GM21619 (cell line): ENCODE results near the gene KRTAP5-6.

Experiments used
- ATAC-seq: cut with Tn5 transposase; IDR thresholded peaks from one replicate; pipeline ENCODE4 v1.9.1; 2021; ENCODE audit not compliant: unreplicated experiment

KRTAP5-6 gene

DNA sequence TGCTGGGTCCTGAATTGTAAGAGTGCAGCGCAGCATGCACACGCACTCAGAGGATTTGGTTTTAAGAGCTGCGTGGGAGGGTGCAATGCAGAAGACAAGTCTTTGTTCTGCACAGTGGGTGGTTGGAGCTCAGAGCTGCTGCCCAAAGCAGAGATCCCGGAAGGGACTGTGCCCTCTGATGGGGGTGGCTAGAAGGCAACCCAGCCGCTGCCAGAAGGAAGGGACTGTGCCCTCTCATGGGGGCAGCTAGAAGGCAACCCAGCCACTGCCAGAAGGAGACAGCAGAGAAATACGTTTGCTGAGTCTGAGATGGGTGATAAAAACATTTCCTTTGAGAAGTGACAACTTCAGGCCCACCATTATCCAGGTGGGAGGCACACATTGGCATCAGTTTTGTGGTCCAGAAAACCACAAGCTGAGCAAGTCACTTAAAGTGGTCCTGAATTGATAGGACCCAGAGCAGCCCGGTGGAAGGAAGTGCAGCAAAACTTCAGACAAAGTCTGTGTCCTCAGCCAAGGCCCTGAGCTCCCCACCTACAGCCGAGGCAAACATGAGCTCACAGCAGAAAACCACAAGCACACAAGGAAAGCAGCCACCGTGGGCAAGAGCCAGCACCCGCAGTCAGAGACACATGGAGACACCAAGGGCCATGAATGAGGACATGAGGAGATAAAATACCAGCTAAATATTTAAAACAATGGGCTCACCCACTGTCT is 4.3 kb downstream of the KRTAP5-6 start:
- no peak for ATAC-seq

- ATAC-seq: no peak
These were observed 5.5 kb downstream of the KRTAP5-6 start for GRCh38 chr11:1702506-1702905.

DNA sequence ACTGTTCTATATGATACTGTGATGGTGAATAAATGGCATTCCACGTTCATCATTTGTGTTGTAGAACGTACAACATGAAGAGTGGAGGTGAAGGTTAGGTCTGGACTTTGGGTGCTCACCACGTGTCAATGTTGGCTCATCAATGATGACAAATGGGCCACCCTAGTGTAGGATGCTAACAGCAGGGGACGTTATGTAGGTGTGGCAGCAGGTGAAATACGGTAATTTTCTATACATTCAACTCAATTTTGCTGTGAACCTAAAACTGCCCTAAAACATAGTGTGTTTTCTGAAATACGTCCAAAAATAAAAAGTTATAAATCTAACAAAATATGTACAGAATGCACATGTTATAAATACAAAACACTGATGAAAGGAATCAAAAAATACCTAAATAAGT is 6.2 kb downstream of the KRTAP5-6 start:
- no peak for ATAC-seq

GRCh38 chr11:1705126-1706052 is 8.4 kb downstream of the KRTAP5-6 start:
- ATAC-seq: no peak

- no peak for ATAC-seq
These were observed 9.8 kb downstream of the KRTAP5-6 start for GRCh38 chr11:1706634-1707400.

DNA sequence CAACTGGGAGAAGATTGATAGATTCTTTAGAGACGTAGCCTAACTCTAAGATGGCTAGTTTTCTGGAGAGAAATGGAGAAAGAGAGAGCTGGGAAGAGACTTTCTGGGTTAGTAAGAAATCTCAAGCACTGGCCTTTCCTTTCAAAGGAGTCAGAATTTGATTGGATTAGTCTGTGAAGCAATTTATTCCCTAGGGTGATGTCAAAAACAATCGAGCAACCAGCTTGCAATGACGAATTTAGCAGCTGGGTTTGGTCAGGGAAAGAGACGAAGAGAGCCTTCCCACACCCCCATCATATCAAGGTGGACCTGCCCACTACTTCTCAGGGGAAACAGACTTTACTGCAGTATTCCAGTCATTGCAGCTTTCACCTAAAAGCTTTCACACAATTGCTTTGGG is 10.8 kb downstream of the KRTAP5-6 start:
- no peak for ATAC-seq

DNA sequence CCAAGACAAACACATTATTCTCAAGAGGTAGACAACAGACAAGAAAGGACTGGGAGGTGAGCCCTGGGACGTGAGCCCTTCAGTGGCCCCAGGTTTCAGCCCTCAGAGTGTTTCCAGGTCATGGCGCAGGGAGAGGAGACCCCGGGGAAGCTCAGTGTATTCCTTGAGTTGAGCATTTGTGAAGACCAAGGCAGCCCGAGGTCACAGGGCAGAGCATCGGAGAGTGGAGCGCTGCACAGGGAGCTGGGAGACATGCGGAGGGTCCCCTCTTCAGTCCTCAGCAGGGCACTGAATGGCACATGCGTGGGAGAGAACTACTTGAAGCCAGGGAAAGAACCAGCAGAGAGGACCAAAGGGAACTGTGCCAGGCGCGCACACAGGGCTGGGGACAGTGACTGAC is 11.7 kb downstream of the KRTAP5-6 start:
- ATAC-seq: no peak

- ATAC-seq: no peak
These were observed 18.2 kb downstream of the KRTAP5-6 start for GRCh38 chr11:1714908-1715885.

GRCh38 chr11:1717745-1718144 is 20.8 kb downstream of the KRTAP5-6 start:
- no peak for ATAC-seq

DNA sequence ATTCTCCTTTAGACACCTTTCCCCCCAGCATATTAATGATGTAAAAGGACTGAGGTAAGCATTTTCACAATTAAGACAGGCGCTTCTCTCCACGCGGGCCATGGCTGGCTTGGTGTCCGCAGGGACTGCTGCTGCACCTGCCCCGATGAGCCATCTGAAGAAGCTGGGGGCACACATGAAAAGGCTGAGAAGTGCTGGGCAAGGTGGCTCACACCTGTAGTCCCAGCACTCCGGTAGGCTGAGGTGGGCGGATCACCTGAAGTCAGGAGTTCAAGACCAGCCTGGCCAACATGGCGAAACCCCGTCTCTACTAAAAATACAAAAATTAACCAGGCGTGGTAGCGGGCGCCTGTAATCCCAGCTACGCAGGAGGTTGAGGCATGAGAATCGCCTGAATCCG is 21.3 kb downstream of the KRTAP5-6 start:
- no peak for ATAC-seq

DNA sequence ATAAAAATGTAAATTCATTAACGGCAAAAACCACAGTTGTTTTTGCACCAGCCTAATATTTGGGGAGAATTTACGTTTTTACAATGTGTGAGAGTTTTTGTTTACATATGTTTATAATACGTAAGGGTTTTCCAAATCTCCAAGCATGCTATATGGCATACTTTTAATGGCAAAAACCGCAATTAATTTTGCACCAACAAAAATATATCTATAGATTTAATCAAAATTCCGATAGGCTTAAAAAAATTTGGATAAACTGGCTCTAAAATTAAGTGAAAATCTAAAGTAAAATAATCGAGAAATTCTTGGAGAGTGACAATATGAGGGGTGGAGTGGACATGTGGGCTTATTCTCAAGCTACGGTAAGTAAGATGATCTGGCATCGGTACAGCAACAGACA is 22.8 kb downstream of the KRTAP5-6 start:
- ATAC-seq: no peak

DNA sequence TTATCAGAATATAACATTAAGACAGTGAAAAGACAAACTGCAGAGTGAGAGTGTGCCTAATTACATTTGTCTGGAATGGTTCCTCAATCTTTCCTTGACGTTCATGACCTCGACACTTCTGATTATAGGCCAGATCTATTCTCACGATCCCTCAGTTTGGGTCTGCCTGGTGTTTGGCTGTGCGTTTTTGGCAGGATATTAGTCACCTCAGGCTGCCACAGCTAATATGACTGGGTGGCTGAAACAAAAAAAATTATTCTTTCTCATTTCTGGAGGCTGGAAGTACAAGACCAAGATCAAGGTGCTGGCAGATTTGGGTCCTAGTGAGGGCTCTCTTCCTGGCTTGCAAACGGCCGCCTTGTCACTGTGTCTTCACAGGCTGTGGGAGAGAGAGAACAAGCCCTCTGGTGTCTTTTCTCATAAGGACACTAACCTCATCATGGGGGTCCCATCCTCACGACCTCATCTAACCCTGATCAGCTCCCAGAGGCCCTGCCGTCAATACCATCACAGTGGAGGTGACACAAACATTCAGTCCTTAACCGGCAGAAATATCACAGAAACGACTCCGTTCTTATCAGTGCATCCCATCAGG is 30.2 kb downstream of the KRTAP5-6 start:
- no peak for ATAC-seq

DNA sequence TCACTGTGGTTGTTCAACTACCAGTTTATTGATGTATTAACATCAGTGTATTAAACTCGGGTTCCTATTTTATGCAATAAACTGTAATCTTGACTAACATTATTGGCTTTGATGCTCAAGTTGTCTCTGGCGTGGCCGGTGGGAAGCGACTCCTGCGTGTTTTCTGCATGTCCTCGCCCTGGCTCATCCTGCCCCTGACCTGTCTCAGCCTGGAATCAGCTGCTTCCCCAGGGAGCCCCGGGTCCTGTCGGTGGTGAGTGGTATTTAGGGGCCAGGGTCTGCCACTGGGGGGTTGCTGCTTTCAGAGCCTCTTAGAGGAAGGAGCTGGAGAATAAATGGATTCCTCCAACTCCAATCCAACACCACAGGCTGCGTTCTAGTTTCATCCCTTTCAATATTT is 30.9 kb downstream of the KRTAP5-6 start:
- ATAC-seq: no peak

DNA sequence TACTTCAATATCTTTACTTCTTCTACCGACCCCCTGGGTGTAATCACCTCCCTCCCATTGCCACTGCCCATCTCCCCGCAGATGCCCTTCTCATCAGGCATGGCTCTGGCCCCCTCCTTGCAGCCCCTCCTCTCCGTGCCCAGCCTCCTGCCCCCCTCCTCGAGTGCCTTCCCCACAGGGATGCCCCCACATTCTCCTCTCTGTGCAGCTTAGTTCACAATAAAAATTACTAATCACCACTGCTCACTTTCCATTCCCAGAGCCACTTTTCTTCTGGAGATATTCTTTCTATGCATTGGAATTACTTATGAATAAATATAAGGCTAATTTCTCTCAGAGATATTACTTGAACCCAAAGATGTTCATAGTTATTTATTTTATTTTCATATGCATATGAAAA is 31.3 kb downstream of the KRTAP5-6 start:
- no peak for ATAC-seq

DNA sequence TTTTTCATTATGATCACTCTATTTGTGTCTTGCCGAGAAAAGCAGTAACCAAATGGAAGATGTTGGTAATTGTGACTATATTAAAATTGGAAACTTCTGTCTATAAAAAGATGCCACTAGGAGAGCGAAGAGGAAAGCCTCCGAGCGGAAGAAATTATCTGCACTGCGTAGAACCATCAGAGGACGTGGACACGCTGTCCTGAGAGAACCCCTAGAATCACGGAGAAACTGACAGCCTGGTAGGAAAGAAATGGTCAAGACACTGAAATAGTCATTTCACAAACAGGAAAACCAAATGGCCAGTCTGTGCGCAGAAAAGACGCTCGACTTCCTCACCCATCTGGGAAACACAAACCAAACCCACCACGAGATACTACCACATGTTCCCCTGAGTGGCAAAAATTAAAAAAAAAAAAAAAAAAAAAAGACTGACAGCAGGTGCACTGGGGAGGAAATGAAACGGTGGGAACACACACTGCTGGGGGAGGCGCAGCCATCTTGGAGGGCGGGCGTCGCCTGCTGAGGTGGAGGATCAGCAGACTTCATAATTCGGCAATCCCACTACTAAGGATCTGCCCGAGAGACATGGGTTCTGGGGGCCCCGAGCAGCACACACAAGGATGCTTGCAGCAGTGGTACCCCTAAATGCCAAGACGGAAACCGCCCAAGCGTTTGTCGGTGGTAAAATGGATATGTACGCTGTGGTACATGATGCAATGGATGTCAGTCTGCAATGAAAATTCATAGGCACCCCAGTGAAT is 32.1 kb downstream of the KRTAP5-6 start:
- ATAC-seq: no peak

- ATAC-seq: no peak
These were observed 32.7 kb downstream of the KRTAP5-6 start for GRCh38 chr11:1729692-1730011.

GRCh38 chr11:1730059-1730629 is 33.1 kb downstream of the KRTAP5-6 start:
- no peak for ATAC-seq

DNA sequence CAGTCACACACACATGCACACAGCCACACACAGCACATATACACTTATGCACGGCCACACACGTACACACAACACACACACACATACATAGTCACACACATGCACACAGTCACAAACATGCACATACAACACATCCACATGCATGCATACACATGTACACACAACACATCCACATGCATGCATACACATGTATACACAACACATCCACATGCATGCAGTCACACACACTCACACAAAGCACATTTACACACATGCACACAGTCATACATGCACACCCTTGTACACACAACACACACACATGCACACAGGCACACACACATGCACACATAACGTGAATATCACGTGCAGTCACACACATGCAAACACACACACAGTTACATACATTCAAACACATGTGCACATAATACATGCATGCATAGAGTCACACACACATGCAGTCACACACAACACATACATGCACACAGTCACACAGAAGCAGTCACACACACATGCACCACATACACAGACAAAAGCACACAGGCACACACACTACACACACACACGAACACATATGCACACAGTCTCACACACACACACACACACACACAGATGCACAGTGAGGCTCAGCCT is 34.6 kb downstream of the KRTAP5-6 start:
- no peak for ATAC-seq
